T-helper 2 cell treated with Interferon-gamma antibody and Interleukin-4, amounts not matched to agents 5 μg/mL and 100 μg/mL, for 36 hours (primary cell): Measurements from ENCODE around the gene NFIL3.

Source experiments
- DNase-seq: peaks from one replicate; pipeline ENCODE4 v3.0.0; 2021; ENCODE audit warnings: low spot score
- H3K27ac Mint-ChIP-seq: one replicate; pipeline ENCODE4 v1.8.0; 2021; ENCODE audit warnings: mild to moderate bottlenecking, mixed read lengths
- H3K27me3 Mint-ChIP-seq: one replicate; pipeline ENCODE4 v1.8.0; 2021; ENCODE audit warnings: low read depth, mixed read lengths
- H3K36me3 Mint-ChIP-seq: one replicate; pipeline ENCODE4 v1.8.0; 2021; ENCODE audit warnings: low read depth, mixed read lengths
- H3K4me1 Mint-ChIP-seq: one replicate; pipeline ENCODE4 v1.8.0; 2021; ENCODE audit warnings: low read depth, mixed read lengths
- H3K4me3 Mint-ChIP-seq: one replicate; pipeline ENCODE4 v1.8.0; 2022; ENCODE audit warnings: mild to moderate bottlenecking, moderate library complexity, mixed read lengths
- H3K9me3 Mint-ChIP-seq: one replicate; pipeline ENCODE4 v1.8.0; 2021; ENCODE audit warnings: mixed read lengths

NFIL3 gene

DNA sequence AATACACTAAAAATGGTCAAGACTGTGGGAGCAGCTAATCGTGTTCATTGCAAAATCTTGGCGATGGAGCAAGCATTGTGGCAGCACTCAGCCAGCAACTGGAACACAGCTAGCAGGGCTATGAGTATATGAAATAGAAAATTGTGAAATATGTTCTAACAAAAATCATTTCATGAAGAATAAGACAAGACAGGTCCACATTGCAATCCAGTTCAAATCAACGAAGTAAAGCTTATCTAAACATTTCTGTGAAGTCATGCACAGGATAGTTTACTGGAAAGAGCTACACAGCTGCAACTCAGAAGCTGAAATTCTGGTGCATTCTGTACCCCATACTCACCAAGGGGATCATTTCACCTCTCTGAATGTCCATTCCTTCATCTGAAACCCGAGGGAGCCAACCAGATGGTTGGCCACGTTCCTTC, 5.3 kb upstream of the NFIL3 start:
- no peaks in the 10 kb centered on the region for H3K36me3 Mint-ChIP-seq
- DNase-seq: no peak
- no peak overlapping the region for H3K4me3 Mint-ChIP-seq
- no peaks in the 10 kb centered on the region for H3K27me3 Mint-ChIP-seq
- peaks cover 34% of the 10 kb centered on the region for H3K4me1 Mint-ChIP-seq
- no peaks in the 10 kb centered on the region for H3K9me3 Mint-ChIP-seq
- H3K27ac Mint-ChIP-seq: no peak overlapping the region

DNA sequence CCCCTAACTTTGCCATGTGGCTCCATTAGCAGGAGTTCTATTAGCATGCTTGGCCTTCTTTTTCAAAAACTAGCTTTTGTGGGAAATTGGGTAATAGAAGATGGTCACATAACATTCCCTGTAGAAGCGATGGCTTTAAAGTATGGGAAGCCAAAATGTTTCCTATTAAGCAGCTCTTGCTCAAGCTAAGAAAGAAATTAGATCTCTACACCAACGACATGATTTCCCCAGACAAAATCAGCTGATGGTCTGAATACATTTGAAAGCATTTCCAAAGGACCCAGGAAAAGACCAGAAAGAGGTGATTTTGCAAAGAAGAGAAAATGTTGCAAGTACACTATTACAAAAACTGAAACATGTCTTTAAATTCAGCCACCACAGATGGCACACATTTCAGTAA, 4.8 kb upstream of the NFIL3 start:
- Mint-ChIP-seq H3K4me3 (no peak overlapping the region), H3K27ac (no peak overlapping the region), H3K4me1 (peaks cover 34% of the 10 kb centered on the region), H3K36me3 (no peaks in the 10 kb centered on the region), H3K9me3 (no peaks in the 10 kb centered on the region), H3K27me3 (no peaks in the 10 kb centered on the region)
- no peak for DNase-seq

DNA sequence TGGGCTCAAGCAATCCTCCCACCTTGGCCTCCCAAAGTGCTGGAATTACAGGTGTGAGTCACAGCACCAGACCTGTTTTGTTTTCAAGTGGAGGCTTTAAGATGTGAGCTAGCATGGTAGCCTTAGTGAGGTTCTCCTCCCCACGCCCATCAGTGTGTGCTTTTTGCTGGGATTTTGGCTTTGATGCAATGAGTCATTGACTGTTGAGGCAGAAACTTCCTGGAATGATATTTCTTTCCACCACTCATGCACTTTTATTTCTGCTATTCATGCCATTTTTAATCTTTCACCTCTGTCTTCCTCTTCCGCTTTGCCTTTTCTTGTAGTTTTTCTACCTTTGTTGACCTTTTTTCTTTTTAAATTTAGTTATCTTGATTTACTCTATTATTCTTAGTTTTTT, 4.2 kb upstream of the NFIL3 start:
- H3K4me3 Mint-ChIP-seq: no peak overlapping the region
- H3K27ac Mint-ChIP-seq: no peak overlapping the region
- peaks cover 4% of the 10 kb centered on the region for H3K36me3 Mint-ChIP-seq
- peaks cover 34% of the 10 kb centered on the region for H3K4me1 Mint-ChIP-seq
- no peaks in the 10 kb centered on the region for H3K27me3 Mint-ChIP-seq
- DNase-seq: no peak
- no peaks in the 10 kb centered on the region for H3K9me3 Mint-ChIP-seq

DNA sequence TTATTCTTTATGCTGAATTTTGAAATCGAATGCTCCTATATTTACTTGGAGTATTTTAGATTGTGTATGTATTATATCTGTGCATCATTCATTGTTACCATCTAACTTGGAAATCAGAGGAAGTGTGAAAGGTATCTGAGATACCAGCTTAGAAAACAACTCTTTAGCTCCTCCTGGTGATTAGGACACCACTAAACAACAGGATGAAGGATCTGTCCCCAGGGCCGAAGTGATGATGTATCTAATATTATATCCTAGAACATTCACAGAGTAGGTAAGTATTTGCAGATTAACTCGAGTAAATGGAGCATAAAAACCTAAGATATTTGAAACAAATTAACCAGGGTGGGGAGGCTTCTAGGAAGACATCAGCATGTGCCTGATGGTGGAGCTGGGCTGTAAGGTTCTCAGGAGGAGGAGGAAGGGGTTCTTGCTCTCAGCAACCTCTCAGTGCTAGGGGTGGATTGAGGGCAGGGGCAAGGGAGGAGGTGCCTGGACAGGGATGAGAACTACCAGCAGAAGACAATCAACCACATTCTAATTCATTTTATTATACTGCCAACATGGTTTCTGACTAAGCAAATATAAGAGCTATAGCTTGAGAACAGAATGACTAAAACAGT, 2.6 kb upstream of the NFIL3 start:
- no peaks in the 10 kb centered on the region for H3K9me3 Mint-ChIP-seq
- peak overlapping the region; percentile 45 for H3K27ac Mint-ChIP-seq
- peak overlapping the region; percentile 96 for H3K4me3 Mint-ChIP-seq
- H3K4me1 Mint-ChIP-seq: peaks cover 37% of the 10 kb centered on the region
- peaks cover 9% of the 10 kb centered on the region for H3K36me3 Mint-ChIP-seq
- H3K27me3 Mint-ChIP-seq: no peaks in the 10 kb centered on the region
- DNase-seq: no peak

DNA sequence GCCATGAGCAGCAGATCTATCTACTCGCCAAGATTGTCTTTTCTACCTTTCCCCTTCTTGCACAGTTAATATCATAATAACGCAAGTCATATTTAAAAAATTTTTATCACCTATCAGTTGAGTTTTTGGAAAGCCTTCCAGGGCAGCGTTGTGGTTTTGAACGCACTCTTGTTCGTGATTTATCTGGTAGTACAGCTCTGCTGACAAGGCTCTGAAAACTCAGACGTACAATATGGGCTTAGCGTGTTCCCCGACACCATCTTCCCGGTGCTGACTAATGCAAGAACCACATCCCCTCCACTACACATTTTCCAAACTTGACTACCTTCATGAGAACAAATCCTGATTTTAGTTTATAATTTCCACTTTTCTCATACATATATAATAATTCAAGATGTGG, 1.6 kb upstream of the NFIL3 start:
- peaks cover 41% of the 10 kb centered on the region for H3K4me1 Mint-ChIP-seq
- peaks cover 16% of the 10 kb centered on the region for H3K36me3 Mint-ChIP-seq
- peak overlapping the region; percentile 96 for H3K4me3 Mint-ChIP-seq
- no peaks in the 10 kb centered on the region for H3K9me3 Mint-ChIP-seq
- DNase-seq: peak; percentile 38
- no peaks in the 10 kb centered on the region for H3K27me3 Mint-ChIP-seq
- H3K27ac Mint-ChIP-seq: peak overlapping the region; percentile 98

DNA sequence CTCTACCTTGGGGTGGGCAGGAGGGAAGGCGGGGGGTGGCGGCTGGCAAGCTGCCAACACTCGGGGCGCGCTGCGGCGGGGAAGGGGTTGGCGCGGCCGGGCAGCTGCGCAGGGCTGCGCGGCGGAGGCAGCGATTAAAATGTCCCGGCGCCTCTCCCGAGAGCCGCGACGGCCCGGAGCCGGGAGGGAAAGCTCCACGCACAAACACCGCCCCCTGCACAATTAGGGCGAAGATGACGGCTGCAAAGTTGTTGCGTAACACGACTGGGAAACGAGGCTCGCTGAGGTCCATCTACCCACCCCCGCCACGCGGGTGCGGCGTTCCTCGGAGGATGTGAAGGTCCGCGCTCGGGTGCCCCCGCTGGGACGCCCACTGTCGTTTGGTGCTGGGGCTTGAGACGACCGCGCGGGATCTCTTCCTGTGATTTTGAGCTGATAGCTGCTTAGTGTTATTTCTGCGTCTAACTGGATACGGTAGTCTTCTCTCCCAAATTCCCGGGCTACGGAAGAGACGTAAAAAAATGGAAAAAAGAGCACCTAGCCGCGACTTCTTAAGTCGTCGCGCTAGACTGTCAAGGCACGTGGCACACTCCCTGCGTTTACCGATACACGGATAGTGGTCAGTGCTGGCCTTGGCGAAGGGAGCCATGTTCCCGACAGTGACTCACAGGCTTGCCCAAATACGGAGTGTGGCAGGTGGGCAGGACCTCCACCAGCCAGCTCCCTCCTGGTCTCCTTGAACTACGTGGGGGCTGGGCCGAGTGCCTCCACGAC, 958 bp upstream of the NFIL3 start:
- Mint-ChIP-seq H3K27me3 (no peaks in the 10 kb centered on the region), H3K27ac (peak overlapping the region; percentile 98), H3K9me3 (no peaks in the 10 kb centered on the region), H3K4me1 (peaks cover 48% of the 10 kb centered on the region), H3K36me3 (peaks cover 18% of the 10 kb centered on the region), H3K4me3 (peak overlapping the region; percentile 96)
- peak; percentile 77 for DNase-seq

DNA sequence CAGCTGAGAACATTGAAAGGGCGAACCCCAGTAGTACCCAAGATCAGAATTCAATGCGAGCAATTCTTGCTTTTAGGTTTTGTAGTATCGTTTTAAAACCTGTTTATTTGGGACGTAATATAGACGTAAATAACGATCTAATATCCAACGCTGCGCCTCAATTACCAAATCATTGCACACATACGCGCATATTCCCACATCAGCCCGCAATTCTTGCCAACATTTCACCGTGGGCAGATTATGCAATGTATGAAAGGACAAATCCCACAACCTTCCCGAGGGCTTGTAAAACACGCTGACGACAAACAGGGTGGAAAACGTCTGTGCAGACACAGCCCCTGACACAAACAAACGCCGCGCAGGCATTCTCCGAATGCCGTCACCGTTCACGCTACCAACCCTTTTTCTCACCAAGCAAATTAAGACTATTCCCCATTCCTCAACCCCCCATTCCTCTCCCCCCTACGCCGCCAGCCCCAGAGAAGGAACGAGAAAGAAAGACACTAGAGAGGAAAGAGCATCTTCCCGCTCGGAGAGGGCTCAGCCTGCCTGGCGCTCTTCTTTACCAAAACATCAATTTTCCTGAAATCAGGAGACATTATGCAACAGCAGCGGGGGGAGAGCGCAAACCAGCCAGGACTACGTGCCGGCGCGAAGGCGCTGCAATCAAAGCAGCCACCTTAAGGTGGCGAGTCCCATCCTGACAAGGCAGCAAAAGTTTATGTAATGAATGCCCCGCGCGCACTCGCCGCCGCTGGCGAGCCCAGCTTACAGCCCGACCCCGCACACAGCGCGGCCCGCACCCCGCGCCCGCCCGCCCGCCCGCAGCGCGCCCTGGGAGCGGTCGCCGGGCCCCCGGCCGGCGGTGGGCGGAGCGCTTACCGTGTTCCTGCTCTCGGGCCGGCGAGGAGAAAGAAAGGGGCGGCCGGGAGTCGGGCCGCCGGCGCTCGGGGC, 597 bp downstream of the NFIL3 start:
- Mint-ChIP-seq H3K27me3 (no peaks in the 10 kb centered on the region), H3K36me3 (peaks cover 18% of the 10 kb centered on the region), H3K27ac (peak overlapping the region; percentile 99), H3K9me3 (no peaks in the 10 kb centered on the region), H3K4me3 (peak overlapping the region; percentile 99), H3K4me1 (peaks cover 57% of the 10 kb centered on the region)
- peak; percentile 57 for DNase-seq

DNA sequence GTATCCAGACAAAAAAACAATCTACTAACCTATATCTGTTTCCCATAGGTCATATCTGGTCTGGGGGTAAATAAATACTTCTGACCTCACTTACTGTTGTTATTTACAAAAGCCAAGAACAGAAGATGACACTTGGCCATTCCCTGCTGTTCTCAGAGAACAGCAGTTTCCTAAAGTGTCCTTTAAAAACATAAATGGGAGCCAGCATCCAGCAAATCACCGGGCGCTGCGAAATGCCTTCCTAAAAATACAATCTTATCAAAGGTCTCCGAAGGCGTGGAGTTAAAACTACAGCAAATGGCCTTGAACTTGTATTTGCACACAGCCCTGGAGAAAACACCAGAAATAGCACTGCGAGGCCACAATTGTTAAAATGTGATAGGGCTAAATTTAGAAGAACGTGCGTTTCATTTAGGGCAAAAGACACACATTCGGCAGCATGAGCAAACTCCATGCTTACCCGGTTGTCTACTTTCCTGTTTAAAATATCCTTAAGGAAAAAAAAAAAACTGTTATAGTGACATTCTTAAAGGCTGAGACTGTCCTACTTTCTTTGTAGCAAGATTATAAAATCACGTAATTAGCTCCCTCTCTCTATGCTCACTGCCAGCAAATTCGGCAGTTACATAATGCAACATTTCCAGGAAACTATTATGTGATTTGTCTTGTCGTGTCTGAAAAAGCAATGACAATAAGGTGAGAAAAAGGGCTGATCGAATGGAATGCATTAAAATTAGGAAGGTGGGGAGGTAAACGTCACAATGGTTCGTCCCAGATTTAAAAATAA, 1.5 kb downstream of the NFIL3 start:
- H3K9me3 Mint-ChIP-seq: no peaks in the 10 kb centered on the region
- peaks cover 59% of the 10 kb centered on the region for H3K4me1 Mint-ChIP-seq
- DNase-seq: no peak
- peaks cover 18% of the 10 kb centered on the region for H3K36me3 Mint-ChIP-seq
- peak overlapping the region; percentile 99 for H3K4me3 Mint-ChIP-seq
- H3K27me3 Mint-ChIP-seq: no peaks in the 10 kb centered on the region
- H3K27ac Mint-ChIP-seq: peak overlapping the region; percentile 99

DNA sequence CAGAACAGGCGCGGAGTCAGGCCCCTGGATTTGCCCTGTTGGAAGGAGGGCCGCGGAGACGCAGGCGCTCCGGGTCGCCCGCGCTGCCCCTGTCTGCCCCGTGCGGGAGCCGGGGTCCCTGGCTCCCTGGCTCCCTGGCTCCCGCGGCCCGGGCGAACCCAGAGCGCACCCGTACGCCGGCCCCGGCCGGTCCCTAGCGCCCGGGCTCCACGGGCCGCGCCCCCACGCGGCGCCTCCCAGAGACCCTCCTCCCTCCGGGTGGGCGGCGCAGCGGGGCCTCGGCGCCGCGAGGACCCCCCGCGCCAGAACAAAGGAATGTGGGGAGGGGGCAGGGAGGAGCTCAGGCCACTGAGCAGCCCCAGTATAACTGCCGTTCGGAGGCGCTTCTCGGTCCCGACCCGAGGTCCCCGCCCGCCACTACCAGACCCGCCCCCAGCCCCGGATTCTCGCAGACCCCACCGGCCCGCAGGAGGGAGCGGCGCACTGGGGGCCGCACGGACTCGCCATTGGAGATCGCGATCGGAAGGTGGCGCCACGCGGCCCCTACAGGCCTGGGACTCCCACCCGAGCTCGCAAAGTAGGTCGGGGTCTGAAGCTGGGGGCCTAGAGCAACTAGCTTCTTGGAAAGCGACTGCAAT, 2.4 kb downstream of the NFIL3 start:
- Mint-ChIP-seq H3K9me3 (no peaks in the 10 kb centered on the region), H3K36me3 (peaks cover 22% of the 10 kb centered on the region), H3K27me3 (no peaks in the 10 kb centered on the region), H3K27ac (peak overlapping the region; percentile 99), H3K4me3 (peak overlapping the region; percentile 99), H3K4me1 (peaks cover 62% of the 10 kb centered on the region)
- peak; percentile 24 for DNase-seq

DNA sequence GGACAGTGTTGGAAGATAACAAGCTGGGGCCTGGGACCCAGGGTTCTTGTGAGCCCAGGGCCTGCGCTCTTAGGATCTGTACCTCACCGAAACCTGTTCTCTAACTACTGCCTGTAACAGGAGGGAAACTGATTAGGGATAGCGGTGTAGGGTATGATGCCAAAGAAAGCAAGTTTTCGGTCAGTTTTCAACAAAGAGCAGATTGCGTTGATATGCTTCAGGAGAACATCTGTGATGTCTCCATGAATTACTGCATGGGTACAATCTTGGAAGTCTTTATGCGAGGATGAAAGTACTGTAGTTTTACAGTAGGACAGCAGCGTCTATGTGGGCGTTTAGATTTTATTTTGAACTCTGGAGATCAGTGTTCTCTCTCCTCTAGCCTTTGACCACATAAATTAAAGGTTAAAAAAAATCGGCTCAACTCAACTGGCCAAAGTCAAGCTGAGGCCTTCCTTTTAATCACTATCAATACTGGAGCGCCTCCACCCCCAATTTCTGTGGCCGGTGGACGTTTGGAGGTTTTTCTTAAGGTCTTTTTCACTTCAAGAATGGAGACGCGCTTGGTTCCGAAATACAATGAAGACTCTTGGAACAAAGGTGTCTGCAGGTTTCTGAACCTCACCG, 3.0 kb downstream of the NFIL3 start:
- H3K9me3 Mint-ChIP-seq: no peaks in the 10 kb centered on the region
- H3K36me3 Mint-ChIP-seq: peaks cover 25% of the 10 kb centered on the region
- H3K4me3 Mint-ChIP-seq: peak overlapping the region; percentile 95
- no peaks in the 10 kb centered on the region for H3K27me3 Mint-ChIP-seq
- peak overlapping the region; percentile 92 for H3K27ac Mint-ChIP-seq
- peaks cover 62% of the 10 kb centered on the region for H3K4me1 Mint-ChIP-seq
- DNase-seq: no peak

DNA sequence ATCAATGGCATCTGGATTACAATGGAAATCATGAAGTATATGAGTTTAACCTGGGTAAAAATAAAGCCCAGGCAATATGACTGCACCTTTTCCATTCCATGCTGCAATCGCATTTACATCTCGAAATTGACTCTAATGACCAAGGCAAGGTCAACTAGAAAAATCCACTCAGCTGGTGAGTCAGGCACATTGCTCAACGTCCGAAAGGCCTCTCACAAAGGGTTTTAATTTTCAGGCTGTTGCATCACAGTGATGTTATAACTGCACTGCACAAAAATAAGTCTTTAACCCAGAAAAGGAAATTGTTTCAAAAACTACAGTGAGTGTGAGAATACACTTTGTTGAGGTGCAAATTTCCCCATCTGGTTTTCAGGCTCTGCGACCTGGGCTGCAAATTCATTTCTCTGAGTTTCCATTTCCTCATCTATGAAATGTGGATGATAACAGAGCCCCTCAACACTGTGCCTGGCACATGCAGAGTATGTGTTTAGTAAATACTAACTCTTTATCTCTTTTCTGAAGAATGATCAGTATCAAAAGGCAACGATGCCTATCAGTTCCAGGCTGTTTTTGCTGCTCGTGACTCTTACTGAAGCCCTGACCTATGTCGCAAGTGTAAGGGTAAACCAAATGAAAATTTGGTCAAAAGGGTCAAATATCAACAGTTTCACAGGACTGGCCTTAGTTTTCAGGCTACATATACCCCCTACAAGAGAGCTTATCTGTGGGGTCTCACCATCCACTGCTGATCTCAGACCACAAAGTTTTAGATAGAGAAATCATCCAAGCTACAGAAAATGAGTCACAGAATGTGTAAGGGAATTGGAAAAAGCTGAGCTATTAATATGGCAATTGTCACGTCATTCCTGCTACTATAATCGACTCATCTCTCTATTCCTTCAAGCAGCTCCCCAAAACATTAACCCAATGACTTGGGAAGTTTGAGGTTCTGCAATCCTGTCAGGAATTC, 4.1 kb downstream of the NFIL3 start:
- no peaks in the 10 kb centered on the region for H3K27me3 Mint-ChIP-seq
- peak; percentile 80 for DNase-seq
- H3K27ac Mint-ChIP-seq: peak overlapping the region; percentile 92
- peak overlapping the region; percentile 95 for H3K4me3 Mint-ChIP-seq
- peaks cover 61% of the 10 kb centered on the region for H3K4me1 Mint-ChIP-seq
- no peaks in the 10 kb centered on the region for H3K9me3 Mint-ChIP-seq
- H3K36me3 Mint-ChIP-seq: peaks cover 31% of the 10 kb centered on the region

DNA sequence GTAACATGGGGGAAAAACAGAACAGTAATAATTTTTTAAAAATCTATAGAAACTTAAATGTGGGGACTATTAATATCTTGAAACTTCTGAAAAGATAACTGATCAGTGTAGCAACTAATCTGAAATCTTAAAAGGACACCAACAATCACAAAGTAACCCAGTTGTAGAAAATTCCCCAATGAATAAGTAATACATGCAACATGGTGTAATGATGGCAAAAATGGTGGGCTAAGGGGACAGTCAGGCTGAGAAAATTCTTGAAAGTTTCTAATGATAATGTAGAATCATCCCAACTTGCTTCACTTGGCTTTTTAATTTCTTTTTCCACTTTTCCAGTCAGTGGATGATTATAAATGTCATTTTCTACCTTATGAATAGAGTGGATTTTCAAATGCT, 5.4 kb downstream of the NFIL3 start:
- peaks cover 72% of the 10 kb centered on the region for H3K4me1 Mint-ChIP-seq
- peaks cover 39% of the 10 kb centered on the region for H3K36me3 Mint-ChIP-seq
- H3K4me3 Mint-ChIP-seq: peak overlapping the region; percentile 95
- H3K27me3 Mint-ChIP-seq: no peaks in the 10 kb centered on the region
- no peaks in the 10 kb centered on the region for H3K9me3 Mint-ChIP-seq
- DNase-seq: no peak
- peak overlapping the region; percentile 92 for H3K27ac Mint-ChIP-seq
